GM18858 (cell line): ENCODE measurements around the gene RAB6B.

Experiments
- ATAC-seq: cut with Tn5 transposase; IDR thresholded peaks from one replicate; pipeline ENCODE4 v1.9.1; 2021; ENCODE audit not compliant: unreplicated experiment

Gene RAB6B

GRCh38 chr3:133838296-133838789, 57.3 kb downstream of the RAB6B start:
- no peak for ATAC-seq

DNA sequence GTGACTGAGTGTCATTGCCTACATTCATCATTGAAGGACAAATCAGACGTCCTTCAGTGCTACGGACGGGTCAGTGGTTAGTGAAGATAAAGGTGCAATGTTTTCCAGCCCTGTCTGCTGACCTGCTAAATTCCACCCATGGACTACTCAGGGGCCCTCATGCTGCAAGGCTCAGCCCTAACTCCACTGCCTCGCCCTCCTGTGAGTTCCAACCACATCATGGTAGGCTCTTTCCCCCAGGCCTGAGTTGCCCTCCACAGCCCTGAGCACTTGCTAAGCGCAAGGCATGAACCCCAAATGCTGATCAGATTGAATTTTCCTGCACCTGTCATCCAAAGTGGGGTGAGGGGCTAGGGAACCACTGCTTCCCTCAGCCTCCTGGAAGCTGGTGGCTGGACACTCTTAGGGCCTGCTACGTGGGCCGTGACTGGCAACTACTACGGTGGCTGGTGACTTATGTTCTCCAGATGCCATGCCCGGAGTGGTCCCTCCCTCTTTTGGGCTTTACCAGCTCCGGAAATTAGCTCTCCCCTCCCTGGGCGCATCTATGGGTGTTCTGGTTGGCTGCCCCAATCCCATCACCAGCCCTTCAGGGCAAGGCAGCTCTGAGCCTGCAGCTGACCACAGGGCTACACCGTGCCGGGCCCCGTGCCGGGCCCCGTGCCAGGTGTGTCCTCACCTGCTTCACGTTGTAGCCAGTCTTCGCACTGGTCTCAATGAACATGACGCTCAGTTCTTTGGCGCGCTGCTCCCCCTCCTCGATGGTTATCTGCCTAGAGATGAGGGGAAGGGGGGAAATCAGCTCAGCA, 58.0 kb downstream of the RAB6B start:
- no peak for ATAC-seq

GRCh38 chr3:133836497-133837158, 59.1 kb downstream of the RAB6B start:
- no peak for ATAC-seq

- no peak for ATAC-seq
Observed at GRCh38 chr3:133835961-133836360, 59.7 kb downstream of the RAB6B start.

DNA sequence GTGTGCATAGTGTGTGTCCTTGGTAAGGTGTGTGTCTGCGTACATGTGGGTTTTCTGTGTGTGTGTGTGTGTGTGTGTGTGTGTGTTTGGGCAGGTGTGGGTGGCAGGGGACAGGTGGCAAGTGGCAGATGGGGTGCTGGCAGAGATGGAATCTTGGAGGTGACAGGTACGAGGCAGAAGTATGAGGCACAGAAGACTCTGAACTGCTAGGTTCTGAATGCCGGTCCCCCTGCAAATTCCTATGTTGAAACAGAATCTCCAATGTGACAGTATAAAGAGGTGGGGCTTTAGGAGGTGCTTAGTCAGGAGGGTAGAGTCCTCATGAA, 60.3 kb downstream of the RAB6B start:
- no peak for ATAC-seq

GRCh38 chr3:133834621-133835417, 60.9 kb downstream of the RAB6B start:
- no peak for ATAC-seq

DNA sequence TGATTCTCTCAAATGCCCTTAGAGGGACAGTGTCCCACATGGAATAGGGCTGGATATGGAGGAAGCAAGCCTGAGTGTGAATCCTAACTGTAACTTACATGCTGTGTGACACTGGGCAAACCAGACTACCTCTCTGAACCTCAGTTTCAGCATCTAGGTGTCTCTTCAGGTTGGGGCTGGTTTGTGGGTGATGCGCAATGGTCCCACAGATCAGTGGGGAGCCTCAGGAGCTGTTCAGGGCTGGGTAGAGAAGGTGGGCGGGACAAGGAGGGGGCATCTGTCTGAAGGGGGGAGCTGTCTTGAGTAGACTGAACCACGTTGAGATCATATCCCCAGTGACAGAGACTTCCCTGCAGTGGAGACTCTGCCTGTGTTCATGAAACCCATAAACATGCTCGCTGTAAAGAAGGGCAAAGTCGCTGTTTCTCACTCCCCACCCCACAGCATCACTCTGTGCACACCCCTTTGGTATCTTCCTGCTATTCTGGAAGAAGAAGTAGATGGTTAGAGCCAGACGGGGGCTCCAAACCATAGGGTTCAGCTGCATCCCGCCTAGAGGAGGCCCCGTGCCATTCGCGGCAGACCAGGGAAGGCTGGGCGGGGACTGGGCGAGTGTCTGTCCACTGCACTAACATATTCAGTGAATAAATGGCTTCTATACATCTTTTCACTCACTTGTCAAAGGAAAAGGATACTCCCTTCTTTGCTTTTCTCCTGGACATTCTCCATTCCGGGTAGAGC, 61.6 kb downstream of the RAB6B start:
- ATAC-seq, result no peak

DNA sequence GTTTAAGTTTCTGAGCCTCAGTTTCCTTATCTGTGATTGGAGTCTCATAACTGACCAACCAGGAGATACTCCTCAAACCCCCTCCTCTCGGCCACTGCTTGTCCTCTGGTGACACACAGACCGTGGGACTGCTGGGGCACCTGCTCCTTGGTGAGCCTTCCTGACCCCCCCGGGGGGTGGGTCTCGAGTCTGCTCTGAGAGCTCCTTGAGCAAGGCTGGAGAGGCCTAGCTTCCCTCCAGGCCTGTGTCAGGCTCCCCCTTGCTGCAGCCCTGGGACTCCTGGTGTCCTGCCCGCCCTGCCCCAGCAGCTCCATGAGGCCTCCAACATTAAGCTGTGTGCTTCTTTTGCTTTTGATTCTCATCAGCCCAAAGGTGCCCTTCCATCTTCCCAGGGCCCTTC, 62.4 kb downstream of the RAB6B start:
- ATAC-seq, result no peak

GRCh38 chr3:133832802-133833144, 62.9 kb downstream of the RAB6B start:
- ATAC-seq, result no peak

GRCh38 chr3:133831966-133832801, 63.5 kb downstream of the RAB6B start:
- ATAC-seq, result no peak

DNA sequence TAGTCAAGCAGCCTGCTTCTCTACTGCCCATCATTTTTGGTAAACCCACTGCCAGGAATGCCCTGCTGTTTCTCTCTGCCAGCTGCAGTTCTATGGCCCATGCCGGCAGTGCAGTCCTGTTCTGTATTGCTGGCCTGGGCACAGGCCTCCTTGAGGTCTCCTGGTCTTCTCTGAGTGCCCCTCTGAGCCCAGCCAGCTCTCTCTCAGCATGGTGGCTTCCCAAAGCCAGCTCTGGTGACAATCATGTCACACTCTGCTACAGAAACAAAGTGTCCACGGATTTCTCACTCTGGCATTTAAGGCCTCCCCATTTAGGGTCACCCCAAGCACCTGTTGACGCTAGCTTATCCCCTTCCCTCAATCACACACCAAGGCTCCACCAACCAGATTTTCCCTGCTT, 65.6 kb downstream of the RAB6B start:
- no peak for ATAC-seq

- ATAC-seq, result no peak
Observed at GRCh38 chr3:133829310-133829707, 66.4 kb downstream of the RAB6B start.

GRCh38 chr3:133828576-133829309, 66.9 kb downstream of the RAB6B start:
- ATAC-seq, result no peak

DNA sequence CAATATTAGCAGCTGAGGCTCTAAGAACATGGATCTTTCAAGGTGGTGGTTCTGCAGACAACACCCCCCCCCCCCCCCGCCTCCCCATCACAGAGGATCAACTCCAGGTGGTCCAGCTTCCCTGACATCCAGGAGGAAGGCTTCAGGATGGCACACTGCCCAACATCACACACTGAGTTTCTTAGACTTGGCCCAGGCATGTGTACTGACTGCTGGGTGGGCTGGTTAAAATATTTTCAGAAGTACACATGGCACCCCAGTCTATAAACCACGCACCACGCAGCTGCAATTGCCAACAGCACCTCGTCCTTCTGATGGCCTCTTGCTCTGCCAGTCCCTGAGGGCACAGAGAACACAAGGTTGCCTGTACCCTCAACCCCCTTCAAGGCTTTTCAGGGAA, 68.0 kb downstream of the RAB6B start:
- ATAC-seq, result no peak

- no peak for ATAC-seq
Observed at GRCh38 chr3:133827136-133827535, 68.5 kb downstream of the RAB6B start.

GRCh38 chr3:133825969-133826727, 69.5 kb downstream of the RAB6B start:
- no peak for ATAC-seq

DNA sequence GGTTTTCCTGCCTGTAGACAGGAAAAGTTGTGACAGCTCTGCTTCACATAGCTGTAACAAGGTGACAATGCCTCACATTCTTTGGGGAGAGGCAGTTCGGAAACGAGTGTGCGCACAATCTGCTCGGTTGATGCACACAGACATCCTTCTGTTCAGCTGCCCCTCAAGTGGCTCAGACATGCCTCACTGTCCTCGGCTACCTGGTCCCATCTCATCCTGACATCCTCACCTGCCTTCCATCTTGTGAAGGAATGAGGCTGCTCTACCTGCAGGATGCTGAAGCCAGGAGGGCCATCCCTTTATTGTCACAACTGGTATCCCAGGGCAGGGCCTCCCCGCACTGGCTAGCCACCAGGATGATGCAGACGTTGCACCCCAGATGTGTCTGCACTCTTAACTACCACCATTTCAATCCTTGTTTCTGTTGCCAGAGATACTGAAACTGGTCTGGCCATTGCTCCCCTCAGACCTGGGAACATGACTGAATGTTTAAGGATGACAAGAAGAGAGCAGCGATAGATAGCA, 70.7 kb downstream of the RAB6B start:
- ATAC-seq, result no peak

DNA sequence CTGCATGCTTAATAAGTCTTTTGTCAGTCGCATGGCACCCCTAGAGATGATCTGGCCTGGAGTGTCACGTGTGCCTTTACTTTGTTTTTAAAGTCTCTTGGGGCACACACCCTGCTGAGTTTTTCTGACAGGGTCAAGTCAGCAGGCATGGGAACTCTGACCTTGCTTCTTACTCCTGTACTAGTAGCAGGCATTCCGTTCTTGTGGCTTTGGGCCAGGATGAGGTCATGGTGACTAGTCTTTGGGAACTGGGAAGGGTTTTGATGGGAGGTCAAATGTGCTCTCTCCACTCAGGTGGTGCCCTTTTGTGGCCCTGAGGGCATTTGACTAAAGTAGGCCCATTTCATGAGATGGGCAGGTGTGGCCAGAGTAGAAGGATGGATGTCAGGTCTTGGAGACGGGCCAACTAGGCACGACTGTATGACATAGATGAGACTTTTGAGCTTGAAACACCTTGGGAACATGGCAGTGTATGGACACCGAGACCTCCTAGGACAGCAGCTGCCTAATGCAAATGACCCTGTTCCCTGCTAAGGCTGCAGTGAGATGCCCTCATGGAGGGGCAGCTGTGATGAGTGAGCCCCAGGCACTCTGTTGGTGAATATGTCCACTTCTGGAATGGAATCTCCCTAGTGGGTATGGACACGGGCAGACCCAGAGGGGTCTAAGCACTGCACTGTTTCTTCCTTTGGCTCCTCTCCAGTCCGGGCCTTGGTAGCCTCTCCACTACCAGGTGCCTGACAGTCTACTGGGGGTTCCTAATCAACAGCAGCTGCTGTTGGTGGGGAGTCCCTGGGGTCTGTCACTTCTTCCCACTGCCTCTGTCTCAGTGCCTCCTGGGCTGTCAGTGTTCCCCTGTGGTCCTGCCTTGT, 73.7 kb downstream of the RAB6B start:
- ATAC-seq, result no peak
